Panc1 (cell line): Measurements from ENCODE around the gene STOM. TPM values are rescaled to one million over a fixed set of nuclear protein-coding genes. Genes with fewer than 3 reads are reported as not detected.

Source experiments
- ATAC-seq: fragments of 200-7000 bp; cut with Tn5 transposase; 2 replicates; pipeline ENCODE4 v1.9.1; 2020; ENCODE audit warnings: mild to moderate bottlenecking, moderate library complexity
- BruUV-seq: library from RNA; stranded (reverse); fragments of 400-500 nt; replicated peaks from 2 replicates; lab custom pipeline; 2021; lab: Mats Ljungman, UMichigan
- CTCF ChIA-PET: fragments of 300-600 bp; sonication (Branson Sonifier 250); formaldehyde crosslinking; loops from one replicate; lab custom pipeline; 2022; ENCODE audit warnings: antibody characterized with exemption; lab: Charles Lee
- POLR2A ChIA-PET: fragments of 300-600 bp; sonication (Branson Sonifier 250); formaldehyde crosslinking; loops from one replicate; lab custom pipeline; 2022; ENCODE audit warnings: antibody characterized with exemption; lab: Charles Lee
- DNase-seq: peaks from one replicate; pipeline ENCODE4 v3.0.0-alpha.2; 2010; ENCODE audit warnings: low read depth, low spot score
- H3K27ac ChIP-seq: 2 replicates; pipeline ENCODE4 v1.5.1; 2011; ENCODE audit warnings: mild to moderate bottlenecking, low read length, inconsistent platforms
- H3K27me3 ChIP-seq: fragments of 200-500 bp; sonication (Bioruptor generic); 2 replicates; pipeline ENCODE4 v1.6.0; 2014; ENCODE audit warnings: low read length, inconsistent platforms; ENCODE audit not compliant: control insufficient read depth, insufficient read depth
- H3K36me3 ChIP-seq: fragments of 200-500 bp; sonication (Bioruptor generic); 2 replicates; pipeline ENCODE4 v1.5.1; 2014; ENCODE audit warnings: inconsistent platforms, mild to moderate bottlenecking, low read length, moderate library complexity; ENCODE audit not compliant: control insufficient read depth, insufficient read depth
- H3K4me1 ChIP-seq: 2 replicates; pipeline ENCODE4 v1.5.1; 2011; ENCODE audit warnings: inconsistent platforms, mild to moderate bottlenecking, low read length, moderate library complexity; ENCODE audit not compliant: control insufficient read depth, insufficient read depth
- H3K4me3 ChIP-seq, 2 experiments: 2 replicates each; pipeline ENCODE4 v1.5.1; 2011 to 2012; ENCODE audit warnings: low read depth in 2 of 2, low read length in 2 of 2, mild to moderate bottlenecking in 2 of 2, inconsistent platforms in 1 of 2, moderate library complexity in 1 of 2
- H3K9me3 ChIP-seq: fragments of 200-500 bp; sonication (Bioruptor generic); 2 replicates; pipeline ENCODE4 v1.5.1; 2014; ENCODE audit warnings: low read depth, mild to moderate bottlenecking, inconsistent platforms, low read length, moderate library complexity; ENCODE audit not compliant: control insufficient read depth, insufficient read depth
- CTCF ChIP-seq: fragments of 450-650 bp; IDR thresholded peaks from 2 replicates; pipeline ENCODE4 v1.5.1; 2017; ENCODE audit warnings: mild to moderate bottlenecking
- POLR2AphosphoS5 ChIP-seq: IDR thresholded peaks from 2 replicates; pipeline ENCODE4 v1.6.1; 2012; ENCODE audit warnings: mild to moderate bottlenecking, low read depth, low read length, moderate library complexity
- REST ChIP-seq, 2 experiments: IDR thresholded peaks; 2 replicates each; pipeline ENCODE4 v1.6.1; 2011 to 2012; ENCODE audit warnings: low read depth in 2 of 2, control low read depth in 1 of 2, low read length in 1 of 2, mild to moderate bottlenecking in 1 of 2, moderate library complexity in 1 of 2; ENCODE audit not compliant: insufficient read depth in 1 of 2
- SIN3A ChIP-seq: IDR thresholded peaks from 2 replicates; pipeline ENCODE4 v1.6.1; 2012; ENCODE audit warnings: low read depth, mild to moderate bottlenecking, low read length, moderate library complexity, borderline replicate concordance; ENCODE audit not compliant: insufficient read depth
- TCF7L2 ChIP-seq: IDR thresholded peaks from 2 replicates; pipeline ENCODE4 v1.6.1; 2011; ENCODE audit warnings: mild to moderate bottlenecking, low read depth, low read length, inconsistent platforms
- in situ Hi-C: cut with HindIII; loops from 2 replicates; pipeline ENCODE4 v1.10.0; 2016; ENCODE audit warnings: low sequenced_read_pairs, low pct_unique_long_range_greater_than_20kb
- intact Hi-C: fragments of 100-400 bp; cut with micrococcal nuclease; formaldehyde crosslinking; loops from one replicate; pipeline ENCODE4 v1.10.0; 2022; ENCODE audit not compliant: unreplicated experiment
- total RNA-seq: library from RNA; stranded (reverse); gene quantifications from one replicate; pipeline ENCODE4 v1.2.1, GENCODE V29; 2021; ENCODE audit not compliant: unreplicated experiment

Gene STOM
- total RNA-seq, 1 experiment from 2014 or later: 81.2 TPM

- H3K4me1 ChIP-seq: peaks cover 53% of the 10 kb centered on the region
- ChIA-PET CTCF (no interaction called here), POLR2A (no interaction called here)
- DNase-seq: no peak
- H3K4me3 ChIP-seq: no peak overlapping the region
- H3K27ac ChIP-seq: peak overlapping the region; percentile 91
- no peaks in the 10 kb centered on the region for H3K36me3 ChIP-seq
- no peaks in the 10 kb centered on the region for H3K27me3 ChIP-seq
- no peak for ATAC-seq
- TF ChIP-seq SIN3A: no peak
- TF ChIP-seq TCF7L2: no peak
- TF ChIP-seq REST (IDR thresholded peaks at IDR 0.05; ENCODE audit: insufficient read depth in 1 of 2, low read depth in 2 of 2, low read length in 1 of 2): no peak
- no peak for TF ChIP-seq POLR2AphosphoS5
- TF ChIP-seq CTCF: no peak
- H3K9me3 ChIP-seq: no peaks in the 10 kb centered on the region
- no TSS peak for BruUV-seq
- intact Hi-C loops: no loop called here
- in situ Hi-C loops: no loop called here
Observed at GRCh38 chr9:121296213-121297127, 73.6 kb downstream of the STOM start.

- DNase-seq: no peak
- ChIA-PET CTCF (no interaction called here), POLR2A (no interaction called here)
- TF ChIP-seq REST (IDR thresholded peaks at IDR 0.05; ENCODE audit: insufficient read depth in 1 of 2, low read depth in 2 of 2, low read length in 1 of 2) (no peak), SIN3A (no peak), TCF7L2 (no peak)
- Histone ChIP-seq H3K9me3 (no peaks in the 10 kb centered on the region), H3K27me3 (no peaks in the 10 kb centered on the region), H3K4me3 (no peak overlapping the region), H3K4me1 (peaks cover 52% of the 10 kb centered on the region), H3K27ac (peak overlapping the region; percentile 91), H3K36me3 (no peaks in the 10 kb centered on the region)
- intact Hi-C loops (no loop called here), in situ Hi-C loops (no loop called here)
- ATAC-seq: no peak
- no TSS peak for BruUV-seq
Observed at GRCh38 chr9:121295662-121296191, 74.3 kb downstream of the STOM start.
